Suppressor macrophage treated with lipopolysaccharide for 4 hours (primary cell): ENCODE results near the gene KAT6B.
A peak's percentile ranks its signal among the peaks of the same experiment; 100 is the strongest.
"Not testable (repeated sequence)": the region's sequence is repeated elsewhere in the genome, so short reads cannot be mapped to it uniquely, and the experiment has no call there.

ENCODE experiments used
- DNase-seq: peaks from one replicate; pipeline ENCODE4 v3.0.0-alpha.2; 2020

KAT6B gene

DNA sequence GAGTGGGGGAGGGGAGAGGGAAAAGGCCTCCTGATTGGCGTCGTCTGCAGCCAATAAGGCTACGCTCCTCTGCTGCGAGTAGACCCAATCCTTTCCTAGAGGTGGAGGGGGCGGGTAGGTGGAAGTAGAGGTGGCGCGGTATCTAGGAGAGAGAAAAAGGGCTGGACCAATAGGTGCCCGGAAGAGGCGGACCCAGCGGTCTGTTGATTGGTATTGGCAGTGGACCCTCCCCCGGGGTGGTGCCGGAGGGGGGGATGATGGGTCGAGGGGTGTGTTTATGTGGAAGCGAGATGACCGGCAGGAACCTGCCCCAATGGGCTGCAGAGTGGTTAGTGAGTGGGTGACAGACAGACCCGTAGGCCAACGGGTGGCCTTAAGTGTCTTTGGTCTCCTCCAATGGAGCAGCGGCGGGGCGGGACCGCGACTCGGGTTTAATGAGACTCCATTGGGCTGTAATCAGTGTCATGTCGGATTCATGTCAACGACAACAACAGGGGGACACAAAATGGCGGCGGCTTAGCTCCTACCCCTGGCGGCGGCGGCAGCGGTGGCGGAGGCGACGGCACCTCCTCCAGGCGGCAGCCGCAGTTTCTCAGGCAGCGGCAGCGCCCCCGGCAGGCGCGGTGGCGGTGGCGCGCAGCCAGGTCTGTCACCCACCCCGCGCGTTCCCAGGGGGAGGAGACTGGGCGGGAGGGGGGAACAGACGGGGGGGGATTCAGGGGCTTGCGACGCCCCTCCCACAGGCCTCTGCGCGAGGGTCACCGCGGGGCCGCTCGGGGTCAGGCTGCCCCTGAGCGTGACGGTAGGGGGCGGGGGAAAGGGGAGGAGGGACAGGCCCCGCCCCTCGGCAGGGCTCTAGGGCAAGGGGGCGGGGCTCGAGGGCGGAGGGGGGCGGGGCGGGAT, at the start of gene KAT6B:
TSS of gene KAT6B (plus strand) at position 459 of the 903 bp plus-strand sequence. CDS start 16,258 bp downstream, outside the sequence.
- peak; percentile 100 for DNase-seq

- DNase-seq = no peak
Measured at GRCh38 chr10:74778436-74779094, 47.8 kb upstream of the KAT6B start.

GRCh38 chr10:74781870-74782269, 44.5 kb upstream of the KAT6B start:
- not testable (repeated sequence) for DNase-seq

DNA sequence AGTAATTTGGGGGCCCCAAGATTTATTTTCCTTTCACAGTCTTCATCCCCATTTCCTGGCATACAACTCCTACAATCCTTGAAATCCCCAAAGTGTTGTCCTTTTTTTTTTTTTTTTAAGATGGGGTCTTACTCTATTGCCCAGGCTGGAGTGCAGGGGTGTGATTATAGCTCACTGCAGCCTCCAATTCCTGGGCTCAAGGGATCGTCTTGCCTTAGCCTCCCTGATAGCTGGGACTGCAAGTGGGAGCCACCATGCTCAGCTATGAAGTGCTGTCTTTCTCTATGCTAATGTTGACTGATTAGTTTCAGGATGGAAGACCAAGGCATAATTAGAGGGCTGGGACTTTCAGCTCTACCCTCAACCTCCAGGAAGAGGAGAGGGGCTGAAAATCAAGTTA, 41.9 kb upstream of the KAT6B start:
- no peak for DNase-seq

GRCh38 chr10:74786126-74786525, 40.3 kb upstream of the KAT6B start:
- DNase-seq = no peak

- DNase-seq = peak; percentile 27
Measured at GRCh38 chr10:74787457-74787856, 38.9 kb upstream of the KAT6B start.

DNA sequence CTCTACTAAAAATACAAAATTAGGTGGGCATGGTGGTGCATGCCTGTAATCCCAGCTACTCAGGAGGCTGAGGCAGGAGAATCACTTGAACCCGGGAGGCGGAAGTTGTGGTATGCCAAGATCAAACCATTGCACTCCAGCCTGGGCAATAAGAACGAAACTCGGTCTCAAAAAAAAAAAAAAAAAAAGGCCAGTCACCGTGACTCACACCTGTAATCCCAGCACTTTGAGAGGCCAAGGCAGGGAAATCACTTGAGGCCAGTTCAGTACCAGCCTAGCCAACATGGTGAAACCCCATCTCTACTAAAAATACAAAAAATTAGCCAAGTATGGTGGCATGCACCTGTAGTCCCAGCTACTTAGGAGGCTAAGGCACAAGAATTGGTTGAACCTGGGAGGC, 34.4 kb upstream of the KAT6B start:
- DNase-seq = not testable (repeated sequence)

DNA sequence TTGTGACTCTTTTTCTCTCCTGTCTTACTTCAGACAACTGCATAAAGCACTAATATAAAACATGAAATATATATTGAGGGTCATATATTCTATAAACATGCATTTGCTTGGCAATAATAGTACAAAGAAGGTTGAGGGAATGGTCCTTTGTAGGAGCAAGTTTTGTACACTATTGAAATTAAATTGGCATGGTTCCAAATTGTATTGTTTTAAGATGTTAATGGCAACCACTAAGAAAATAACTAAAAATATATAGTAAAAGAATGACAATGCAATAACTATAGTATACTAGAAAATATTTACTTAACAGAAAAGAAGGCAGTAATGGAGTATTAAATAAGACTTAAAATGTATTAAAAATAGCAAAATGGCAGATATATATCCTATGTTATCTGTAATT, 33.7 kb upstream of the KAT6B start:
- DNase-seq = no peak

DNA sequence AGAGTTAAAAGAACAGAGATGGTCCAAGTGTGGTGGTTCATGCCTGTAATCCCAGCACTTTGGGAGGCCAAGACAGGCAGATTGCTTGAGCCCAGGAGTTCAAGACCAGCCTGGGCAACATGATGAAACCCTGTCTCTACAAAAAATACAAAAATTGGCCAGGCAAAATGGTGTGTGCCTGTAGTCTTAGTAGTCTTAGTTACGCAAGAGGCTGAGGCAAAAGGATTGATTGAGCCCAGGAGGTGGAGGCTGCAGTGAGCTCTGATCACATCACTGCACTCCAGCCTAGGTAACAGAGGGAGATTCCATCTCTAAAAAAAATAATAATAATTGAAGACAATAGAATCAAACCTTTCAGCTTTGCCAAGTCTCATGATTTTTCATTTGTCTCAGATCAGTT, 33.2 kb upstream of the KAT6B start:
- DNase-seq = not testable (repeated sequence)

DNA sequence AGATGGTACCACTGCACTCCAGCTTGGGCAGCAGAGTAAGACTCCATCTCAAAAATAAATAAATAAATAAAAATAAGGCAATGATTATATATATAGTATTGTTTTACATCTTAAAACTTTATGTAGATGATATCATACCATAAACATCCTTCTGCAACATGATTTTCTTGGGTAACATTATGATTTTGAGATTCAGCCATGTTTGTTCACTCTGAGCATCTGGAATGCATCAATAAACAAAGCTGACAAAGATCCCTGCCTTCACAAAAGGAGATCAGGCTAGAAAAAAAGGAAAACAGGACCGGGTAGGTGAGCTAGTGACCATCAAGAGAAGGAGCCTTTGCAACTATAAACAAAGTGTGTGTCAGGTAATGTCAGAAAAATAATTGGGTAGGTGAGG, 31.9 kb upstream of the KAT6B start:
- DNase-seq = no peak

- DNase-seq = no peak
Measured at GRCh38 chr10:74797550-74797949, 28.9 kb upstream of the KAT6B start.

- DNase-seq = peak; percentile 56
Measured at GRCh38 chr10:74799721-74800221, 26.6 kb upstream of the KAT6B start.

DNA sequence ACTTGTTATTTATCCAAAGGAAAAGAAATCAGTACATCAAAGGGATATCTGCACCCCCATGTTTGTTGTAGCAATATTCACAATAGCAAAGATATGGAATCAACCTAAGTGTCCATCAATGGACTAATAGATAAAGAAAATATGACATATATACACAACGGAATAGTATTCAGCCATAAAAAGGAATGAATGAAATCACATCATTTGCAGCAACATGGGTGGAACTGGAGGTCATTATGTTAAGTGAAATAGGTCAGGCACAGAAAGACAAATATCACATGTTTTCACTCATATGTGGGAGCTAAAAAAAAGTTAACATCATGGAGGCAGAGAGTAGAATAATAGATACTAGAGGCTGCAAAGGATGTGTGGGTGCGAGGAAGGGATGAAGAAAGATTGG, 25.0 kb upstream of the KAT6B start:
- no peak for DNase-seq

DNA sequence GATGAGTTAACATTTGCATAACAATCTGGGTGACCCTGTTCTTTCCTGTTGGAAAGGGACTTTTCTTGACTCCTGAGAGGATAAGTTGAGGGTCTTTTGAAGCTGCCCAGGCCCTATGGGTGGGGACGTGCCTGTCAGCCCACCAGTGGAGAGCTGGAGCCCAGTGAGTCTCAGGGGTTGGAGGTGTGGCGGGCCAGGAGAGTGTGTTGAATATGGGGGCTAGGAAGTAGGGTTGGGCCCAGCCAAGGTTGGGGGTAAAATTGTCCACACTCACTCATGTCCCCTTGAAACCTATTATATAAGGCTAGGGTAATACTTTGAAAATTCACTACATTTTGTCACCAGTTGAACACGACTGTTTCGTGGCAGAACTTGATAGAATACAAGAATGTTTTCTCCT, 17.9 kb upstream of the KAT6B start:
- DNase-seq = no peak

DNA sequence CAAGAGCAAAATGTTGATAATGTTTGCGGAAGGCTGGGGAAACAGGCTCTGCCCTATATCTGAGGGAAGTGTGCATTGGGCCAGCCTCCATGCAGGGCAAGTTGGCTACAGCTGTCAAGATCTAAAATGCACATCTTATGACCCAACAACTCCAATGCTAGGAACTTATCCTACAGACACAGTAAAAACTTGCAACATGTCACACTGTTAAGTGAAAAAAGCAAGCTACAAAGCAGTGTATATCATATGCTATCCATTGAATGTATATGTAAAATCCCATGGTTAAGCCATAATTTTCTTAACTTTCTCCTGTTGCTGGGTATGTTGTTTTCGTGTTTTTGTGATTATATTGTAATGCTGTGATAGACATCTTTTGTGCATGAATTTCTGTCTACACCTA, 16.3 kb upstream of the KAT6B start:
- DNase-seq = no peak

DNA sequence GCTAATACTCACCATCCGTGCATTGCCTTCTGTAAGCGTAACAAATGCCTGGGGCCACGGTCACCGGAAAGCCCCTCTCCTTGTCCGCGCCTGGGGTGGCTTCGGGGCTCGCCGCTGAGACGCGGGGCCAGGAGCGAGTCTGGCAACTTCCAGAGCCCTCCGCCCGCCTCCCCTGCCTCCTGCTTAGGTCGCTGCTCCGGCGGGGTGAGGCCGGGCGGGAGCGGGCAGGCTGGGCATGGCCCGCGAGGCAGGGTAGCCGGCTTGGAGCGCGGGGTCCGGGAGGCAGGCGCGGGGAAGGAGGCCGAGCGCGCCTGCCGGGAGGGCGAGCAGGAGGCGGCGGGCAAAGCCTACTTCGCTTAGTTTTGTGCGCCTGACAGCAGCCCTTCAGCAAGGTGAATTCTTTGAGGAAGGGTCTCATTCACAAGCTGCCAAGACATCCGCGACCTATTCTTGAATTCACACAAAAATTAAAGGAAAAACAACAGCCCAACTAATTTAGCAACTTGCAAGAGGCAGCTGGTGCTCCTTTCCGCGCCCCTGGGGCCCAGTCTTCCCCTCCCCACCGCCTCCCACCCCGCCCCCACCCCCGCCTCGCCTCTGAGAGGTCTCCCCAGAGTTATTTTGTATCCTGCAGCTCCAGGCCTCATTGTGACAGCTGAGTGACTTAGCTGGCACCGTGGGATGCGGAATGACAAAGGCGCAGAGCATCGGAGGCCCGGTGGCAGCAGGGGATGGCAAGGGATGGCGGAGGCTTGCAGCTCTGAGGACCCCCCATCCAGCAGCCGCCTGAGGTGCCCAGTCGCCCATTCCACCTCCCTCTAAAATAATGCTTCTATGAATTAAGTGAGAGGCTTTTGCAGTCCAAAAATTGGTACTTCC, 12.8 kb upstream of the KAT6B start:
- no peak for DNase-seq

- no peak for DNase-seq
Measured at GRCh38 chr10:74814797-74815196, 11.6 kb upstream of the KAT6B start.

GRCh38 chr10:74816824-74817498, 9.4 kb upstream of the KAT6B start:
- no peak for DNase-seq

- no peak for DNase-seq
Measured at GRCh38 chr10:74821501-74821900, 4.9 kb upstream of the KAT6B start.

GRCh38 chr10:74822101-74822500, 4.3 kb upstream of the KAT6B start:
- DNase-seq = no peak

DNA sequence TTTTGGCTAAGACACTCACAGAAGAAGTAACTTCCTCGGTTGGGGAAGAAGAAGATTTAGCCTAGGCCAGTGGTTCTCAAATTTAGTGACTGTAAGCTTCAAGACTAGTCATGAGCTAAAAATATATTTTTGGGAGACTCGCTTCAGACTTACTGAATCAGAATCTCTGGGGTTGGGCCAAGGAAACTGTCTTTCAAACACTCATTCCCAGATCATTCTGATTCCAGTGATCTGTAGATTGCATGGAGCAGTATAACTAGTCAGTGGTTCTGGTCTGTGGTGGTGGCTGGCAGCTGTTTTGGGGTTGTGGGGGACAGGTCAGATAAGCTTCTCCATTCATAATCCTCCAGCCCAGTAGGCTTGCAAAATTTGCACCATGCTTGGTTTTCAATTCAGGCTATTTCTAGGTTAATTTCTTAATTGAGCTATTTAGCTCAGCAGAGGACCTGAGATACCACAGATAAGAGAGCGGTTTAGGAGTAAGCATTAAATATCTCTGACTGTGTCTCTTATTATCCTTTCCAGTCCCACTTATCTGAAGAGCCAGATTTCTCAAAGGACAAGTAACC, 3.8 kb upstream of the KAT6B start:
- peak; percentile 49 for DNase-seq

GRCh38 chr10:74823791-74824183, 2.6 kb upstream of the KAT6B start:
- no peak for DNase-seq
